Iris pigment epithelial cell (primary cell): ENCODE results near the gene HOXA3.

Experiments used
- DNase-seq: peaks from one replicate; pipeline ENCODE4 v3.0.0-alpha.2; 2011; ENCODE audit warnings: low read depth

HOXA3 gene

DNA sequence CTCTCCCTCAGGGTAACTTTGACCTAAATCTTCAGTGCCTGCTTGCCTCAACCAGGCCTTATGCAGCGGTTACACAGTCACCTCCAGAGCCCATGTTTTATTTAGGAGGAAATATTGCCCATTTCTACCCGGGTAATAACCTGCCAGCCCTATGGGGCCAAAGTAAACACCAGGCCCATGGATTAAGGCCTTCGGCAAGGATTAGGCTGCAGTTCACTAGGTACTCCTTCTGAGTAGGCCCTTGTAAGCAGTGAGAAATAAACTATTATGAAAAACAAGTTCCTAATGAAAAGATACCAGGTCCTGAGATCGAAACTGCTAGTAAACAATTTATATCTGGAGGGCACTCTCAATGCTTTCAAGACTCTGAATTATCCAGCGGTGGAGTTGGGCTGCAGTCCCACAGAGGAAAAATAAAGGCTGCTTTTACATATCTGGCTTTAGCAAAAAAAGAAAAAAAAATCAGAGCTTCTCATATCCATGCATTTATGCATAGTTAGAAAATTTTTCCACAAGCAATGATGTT, 25.5 kb upstream of the HOXA3 start:
- DNase-seq: no peak

DNA sequence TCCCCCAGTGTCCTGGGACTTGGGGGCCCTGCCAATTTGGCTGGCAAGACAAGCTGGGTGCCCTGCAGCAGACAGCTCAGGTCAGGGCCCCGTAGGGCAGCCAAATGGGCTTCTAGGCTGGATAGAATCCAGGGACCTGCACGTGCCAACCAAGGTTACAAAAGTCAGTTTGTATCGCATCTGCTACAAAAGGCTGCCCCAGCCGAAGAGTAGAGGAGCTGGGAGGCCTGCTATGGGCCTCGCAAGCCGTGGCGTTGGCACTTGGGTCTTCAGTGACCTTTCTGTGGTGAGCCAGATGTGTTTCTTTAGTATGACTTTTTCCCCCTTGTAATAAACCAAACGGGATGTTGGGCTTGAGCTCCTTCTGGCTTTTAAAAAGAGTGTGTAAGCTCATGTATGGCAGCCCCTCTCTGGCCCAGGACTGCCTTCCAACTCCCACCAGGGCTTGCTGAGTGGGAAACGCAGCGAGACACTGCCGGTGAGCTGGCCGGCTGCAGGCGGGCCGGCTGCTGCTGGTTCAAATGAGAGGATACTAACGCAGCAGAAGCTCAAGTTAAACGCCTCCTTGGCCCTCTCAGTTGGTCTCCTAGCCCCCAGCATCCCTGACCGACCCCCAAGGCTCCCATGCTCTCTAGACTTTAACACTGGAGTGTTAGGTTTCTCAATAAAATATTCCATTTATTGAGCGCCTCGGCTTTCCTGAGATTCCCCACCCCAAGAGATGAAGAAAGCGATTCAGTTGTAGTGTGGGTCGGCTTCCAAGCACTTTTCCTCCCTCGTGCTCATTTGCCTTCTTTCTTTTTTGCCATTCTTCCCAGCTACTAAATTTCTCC, 24.8 kb upstream of the HOXA3 start:
- no peak for DNase-seq

DNA sequence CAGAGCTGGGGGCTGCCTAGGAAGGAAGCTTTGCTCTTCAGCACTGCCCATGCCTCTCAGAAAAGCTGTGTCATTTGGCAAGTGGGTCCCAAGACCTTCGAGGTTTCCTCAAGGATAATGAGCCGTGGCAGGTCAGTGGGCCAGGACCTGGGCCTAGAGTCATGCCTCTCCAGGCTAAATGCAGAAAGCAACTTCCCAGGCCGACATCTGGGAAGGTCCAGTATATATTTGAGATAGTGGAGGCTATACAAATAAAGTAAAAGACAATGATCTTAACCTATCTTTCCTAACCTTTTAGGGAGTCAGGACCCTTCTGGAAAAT, 24.1 kb upstream of the HOXA3 start:
- DNase-seq: no peak

DNA sequence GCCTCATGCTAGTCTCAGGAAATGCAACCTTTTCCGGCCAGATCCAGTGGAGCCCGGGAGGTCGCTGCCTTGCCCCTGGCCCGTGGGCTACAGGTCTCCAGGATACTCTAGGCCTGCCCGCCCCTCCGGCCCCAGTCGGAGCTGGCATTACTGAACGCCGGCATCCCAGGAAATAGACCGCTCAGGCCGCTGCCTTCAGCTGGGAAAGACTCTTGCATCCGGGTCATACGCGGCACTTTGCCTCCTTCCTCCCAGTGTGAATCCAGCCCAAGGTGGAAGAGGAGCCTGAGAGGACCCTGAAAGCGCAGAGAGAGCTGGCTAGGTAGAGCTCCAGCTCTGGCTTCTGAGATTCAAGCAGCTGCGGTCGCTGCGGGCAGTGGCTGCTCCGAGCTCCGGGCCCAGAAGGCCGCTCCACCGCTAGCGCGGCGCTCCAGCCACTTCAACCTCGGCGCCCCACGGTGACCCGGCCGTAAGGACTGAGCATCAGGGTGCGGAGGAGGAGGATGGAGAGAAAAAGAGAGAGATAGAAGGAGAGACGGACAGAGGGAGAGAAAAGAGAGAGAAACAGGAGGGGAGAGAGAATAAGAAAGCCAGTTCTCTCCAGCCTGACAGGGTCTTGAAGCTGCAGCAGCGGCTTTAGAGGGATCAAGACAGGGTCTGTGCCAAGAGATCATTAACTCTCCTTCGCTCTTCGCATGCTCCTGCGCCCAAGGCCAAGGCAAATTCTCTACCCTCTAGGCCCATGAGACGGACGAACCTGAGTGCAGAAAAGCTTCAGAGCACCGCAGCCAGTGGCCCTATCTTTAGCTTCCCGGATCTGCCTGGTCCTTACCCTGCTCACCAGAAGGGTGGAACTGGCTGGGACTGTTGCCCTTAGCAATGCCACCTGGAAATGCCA, 23.5 kb upstream of the HOXA3 start:
- no peak for DNase-seq

- DNase-seq: no peak
These were observed 22.7 kb upstream of the HOXA3 start for GRCh38 chr7:27174874-27175625.

DNA sequence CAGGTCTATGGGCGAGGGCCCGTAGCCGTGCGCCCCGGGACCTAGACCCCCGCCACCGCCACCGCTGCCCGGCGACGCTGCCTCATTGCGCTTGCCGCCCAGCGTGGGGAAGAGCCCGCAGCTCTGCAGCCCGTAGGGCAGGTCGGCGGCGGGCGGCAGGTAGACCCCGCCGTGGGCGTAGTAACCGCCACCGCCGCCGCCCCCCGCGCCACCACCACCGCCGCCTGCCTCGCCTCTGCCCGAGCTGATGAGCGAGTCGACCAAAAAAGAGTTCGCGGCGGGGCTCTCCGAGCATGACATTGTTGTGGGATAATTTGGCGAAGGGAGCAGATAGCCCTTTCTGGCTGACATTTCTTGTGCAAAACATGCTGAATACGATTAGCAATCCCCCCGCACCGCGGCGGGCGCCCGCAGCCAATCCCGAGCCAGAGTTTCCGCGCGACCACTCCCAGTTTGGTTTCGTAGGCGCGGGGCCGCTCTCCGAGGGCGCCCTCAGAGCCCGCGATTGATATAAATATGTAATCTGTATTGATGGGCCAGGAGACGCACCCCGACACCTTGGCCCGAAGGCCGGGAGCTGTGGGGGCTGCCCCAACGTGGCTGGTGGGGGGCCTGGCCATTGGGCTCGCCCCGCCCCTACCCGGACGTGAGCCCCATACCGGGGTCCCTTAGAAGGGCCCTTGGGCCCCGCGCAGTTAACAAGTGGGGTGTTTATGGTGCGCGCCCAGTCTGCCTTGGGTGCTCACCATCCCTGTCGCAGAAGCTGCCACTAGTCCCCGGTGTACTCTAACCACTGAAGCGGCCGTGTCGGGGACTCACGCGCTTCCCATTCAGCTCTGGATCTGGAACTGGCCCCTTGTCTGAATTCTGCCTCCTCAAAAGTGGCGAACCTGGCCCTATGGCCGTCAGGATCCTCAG, 21.8 kb upstream of the HOXA3 start, which contains the start of gene HOXA10:
Gene HOXA10, minus strand, starts transcription at position 365 of the 918 bp plus-strand sequence. Its CDS starts 14 bp downstream, at position 351.
- no peak for DNase-seq

- DNase-seq: no peak
These were observed 21.1 kb upstream of the HOXA3 start for GRCh38 chr7:27173511-27173955.

- DNase-seq: no peak
These were observed 20.6 kb upstream of the HOXA3 start for GRCh38 chr7:27172823-27173510.

GRCh38 chr7:27172315-27172774, 20.0 kb upstream of the HOXA3 start:
- no peak for DNase-seq

DNA sequence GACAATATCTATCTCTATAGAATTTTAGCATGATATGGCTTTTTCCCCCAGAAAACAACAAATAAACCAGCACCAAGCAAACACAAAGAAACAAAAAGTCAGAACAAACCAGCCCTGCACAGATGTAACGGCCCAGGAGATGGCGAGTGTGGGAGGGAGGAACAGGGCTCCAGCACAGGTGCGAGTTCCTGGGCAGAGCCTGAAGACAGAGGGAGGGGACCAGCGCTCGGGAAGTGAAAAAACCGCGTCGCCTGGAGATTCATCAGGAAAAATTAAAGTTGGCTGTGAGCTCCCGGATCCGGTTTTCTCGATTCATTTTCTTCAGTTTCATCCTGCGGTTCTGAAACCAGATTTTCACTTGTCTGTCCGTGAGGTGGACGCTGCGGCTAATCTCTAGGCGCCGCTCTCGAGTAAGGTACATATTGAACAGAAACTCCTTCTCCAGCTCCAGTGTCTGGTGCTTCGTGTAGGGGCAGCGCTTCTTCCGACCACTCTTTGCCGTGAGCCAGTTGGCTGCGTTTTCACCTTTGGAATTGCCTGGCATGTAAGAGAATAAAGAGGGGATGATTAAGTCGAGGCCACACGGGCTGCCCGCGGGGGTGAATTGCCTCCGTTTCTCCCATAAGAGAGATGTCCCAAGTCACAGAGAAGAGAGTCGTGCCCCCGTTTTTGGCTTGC, 19.4 kb upstream of the HOXA3 start:
- no peak for DNase-seq

DNA sequence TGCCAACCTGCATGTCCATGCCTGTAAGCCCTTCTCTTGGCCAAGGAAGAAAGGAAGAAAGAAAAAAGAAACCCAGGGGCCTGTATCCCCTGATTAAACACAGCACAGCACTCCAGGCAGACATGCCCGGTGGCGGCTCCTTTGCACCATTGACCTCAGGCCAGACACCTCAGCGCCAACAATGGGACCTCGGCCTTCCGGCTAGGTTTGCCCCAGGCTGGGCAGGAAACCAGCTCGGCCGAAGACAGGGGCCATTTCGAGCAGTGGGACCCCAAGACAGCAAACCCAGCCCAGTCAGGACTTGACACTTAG, 18.9 kb upstream of the HOXA3 start:
- no peak for DNase-seq

- DNase-seq: no peak
These were observed 18.3 kb upstream of the HOXA3 start for GRCh38 chr7:27170426-27171324.

DNA sequence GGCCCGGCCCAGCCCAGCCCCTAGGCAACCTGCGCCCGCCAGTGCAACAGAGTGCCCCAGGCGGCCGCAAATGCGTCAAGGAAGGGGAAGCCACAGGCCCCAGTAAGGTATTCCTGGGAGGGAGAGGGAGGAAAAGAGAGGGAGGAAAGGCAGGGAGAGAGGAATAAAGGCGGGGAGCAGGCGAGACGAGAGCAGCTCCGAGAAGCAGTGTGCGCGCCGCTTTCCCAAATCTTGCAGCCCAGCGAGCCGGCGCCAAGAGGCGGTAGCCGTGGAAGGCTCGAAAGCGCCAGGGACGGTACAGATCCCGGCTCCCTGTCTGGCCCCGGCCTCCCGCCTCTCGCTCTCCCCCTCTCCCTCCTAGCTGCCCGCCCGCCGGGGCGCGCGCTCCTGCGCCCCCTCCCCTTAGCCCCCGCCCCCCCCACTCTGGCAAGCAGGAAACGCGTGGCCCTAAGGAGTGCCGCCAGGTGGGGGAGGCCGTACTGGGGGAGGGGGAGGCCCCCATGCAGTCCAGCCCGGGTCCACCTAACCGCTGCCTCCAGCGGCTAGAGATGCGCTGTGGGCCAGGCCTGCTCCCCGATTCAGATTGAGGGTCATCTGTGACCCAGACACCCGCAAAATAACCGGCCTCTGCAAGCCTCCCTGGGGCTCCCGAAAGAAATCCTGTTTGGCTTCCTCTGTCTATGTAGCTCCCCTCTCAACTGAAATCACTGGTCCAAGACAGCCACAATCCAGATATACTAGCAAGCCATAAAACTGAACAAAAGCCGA, 17.5 kb upstream of the HOXA3 start:
- no peak for DNase-seq

DNA sequence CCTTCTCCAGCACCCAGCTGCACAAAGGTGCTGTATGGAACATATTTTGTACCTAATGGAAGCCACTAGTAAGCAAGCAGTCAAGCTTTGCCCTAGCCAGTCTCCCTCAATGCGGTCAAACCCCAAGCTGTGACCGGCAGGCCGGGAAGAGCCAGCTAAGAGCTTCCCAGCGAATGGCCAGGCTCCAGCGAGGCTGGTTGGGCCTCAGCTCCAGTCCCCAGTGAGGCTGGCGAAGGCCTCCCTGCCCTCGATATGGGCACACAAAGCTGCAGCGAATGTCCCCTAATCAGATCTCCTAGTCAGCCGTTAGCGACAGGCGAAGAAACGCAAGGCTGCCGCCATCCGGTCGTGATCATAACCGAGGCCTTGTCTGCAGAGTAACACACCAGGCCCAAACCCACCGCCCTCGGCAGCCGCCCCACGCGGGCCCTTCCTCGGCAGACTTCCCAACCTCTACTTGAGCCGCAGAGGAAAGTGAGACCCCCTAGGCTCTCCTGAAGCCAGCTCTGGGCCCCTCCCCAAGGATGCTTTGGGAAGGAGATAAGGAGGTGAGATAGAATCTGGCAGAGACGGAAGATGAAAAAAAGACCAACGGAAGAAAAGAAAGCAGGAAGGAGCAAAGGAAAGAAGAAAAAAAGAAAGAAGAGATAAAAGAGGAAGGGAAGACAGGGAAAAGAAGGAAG, 16.0 kb upstream of the HOXA3 start:
- DNase-seq: no peak

DNA sequence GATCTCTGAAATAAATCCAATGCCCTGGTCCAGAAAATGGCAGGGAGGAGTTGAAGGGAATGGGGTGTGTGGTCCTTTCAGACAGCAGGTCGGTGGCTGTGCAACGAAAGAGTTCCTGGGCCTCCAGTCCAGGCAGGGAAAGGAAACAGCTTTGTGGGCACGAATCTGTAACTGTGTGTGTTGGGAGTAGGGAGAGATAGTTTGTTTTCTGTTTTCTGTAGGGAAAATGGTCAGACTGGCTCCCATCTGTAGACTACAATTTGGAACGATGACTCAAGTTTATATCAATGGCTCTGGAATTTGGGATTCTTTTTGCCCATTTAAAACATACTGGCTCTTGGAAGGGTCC, 15.5 kb upstream of the HOXA3 start:
- DNase-seq: no peak

DNA sequence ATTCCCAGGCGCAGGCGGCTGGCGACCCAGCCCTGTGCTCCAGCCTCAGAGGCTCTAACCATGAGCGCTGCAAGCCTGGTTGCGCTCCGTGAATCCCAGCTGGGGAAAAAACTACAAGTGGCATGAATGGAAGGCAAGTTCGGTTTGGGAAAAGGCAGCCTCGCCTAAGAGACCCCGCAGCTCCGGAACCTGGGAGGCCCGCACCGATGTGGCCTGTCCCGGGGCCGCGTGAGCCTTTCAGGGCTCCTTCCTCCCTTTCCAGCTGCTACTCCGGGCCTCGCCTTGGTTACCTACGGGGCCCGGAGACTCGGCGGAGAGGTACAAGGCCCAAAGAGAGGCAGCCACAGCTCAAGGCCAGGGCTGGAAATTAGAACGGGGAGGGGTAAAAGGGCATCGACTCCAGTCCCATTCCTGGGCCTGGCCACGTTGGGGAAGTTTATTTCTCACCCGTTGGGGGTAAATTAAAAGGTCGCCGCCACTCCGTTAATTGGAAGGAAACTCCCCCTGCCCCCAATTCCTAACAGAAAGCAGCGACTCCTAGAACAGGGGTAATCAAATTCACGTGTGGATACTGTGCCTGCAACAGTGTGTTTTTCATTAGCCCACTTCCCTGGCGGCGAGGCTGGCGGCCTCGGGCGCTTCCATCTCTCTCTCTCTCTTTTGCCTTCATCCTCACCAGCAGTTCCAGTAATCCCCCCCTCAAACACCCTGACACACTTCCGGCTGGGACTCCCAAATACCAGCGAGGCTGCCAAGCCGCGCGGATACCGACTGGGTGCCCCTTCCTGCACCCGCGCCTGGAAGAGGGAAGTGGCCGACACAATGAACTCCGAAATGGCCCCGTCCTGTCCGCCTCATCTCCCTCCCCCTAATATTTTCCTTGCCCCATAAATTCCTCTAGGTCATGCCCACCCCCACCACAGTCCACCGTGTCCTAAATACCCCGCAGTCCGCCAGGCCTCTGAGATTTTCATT, 14.4 kb upstream of the HOXA3 start:
- no peak for DNase-seq
